ENCODE measurements around the gene ARGLU1.

GRCh38 chr13:106573284-106573846, 5.4 kb upstream of the ARGLU1 start:
- TF ChIP-seq CTCF (IDR thresholded peaks at IDR 0.05), result no peak
- TF ChIP-seq POLR2A (IDR thresholded peaks at IDR 0.05), result no peak

Measured in adrenal gland (tissue), 5 donors.